Prostate gland (tissue), 2 donors: ENCODE data around the gene SLC28A1. TPM values are rescaled to one million over a fixed set of nuclear protein-coding genes. Genes with fewer than 3 reads are reported as not detected.

ENCODE experiments used
- DNase-seq: peaks from one replicate; pipeline ENCODE4 v3.0.0-alpha.2; 2019; ENCODE audit warnings: low spot score
- H3K27ac ChIP-seq, 2 donors: fragments of 200-600 bp; sonication (generic); 2 replicates each; pipeline ENCODE4 v1.5.1; 2017 to 2019
- H3K27me3 ChIP-seq: fragments of 200-600 bp; sonication (generic); replicated peaks from 2 replicates; pipeline ENCODE4 v1.5.1; 2019; ENCODE audit not compliant: insufficient read depth
- H3K36me3 ChIP-seq, 2 donors: fragments of 200-600 bp; sonication (generic); 1 replicate in 1 of 2; 2 replicates in 1 of 2; pipeline versions ENCODE4 v1.5.1 to v1.8.1; 2017 to 2019
- H3K4me1 ChIP-seq: fragments of 200-600 bp; sonication (generic); replicated peaks from 2 replicates; pipeline ENCODE4 v1.5.1; 2019
- H3K4me3 ChIP-seq, 2 donors: fragments of 200-600 bp; sonication (generic); 2 replicates each; pipeline ENCODE4 v1.5.1; 2017 to 2019
- H3K9me3 ChIP-seq: fragments of 200-600 bp; sonication (generic); 2 replicates; pipeline ENCODE4 v1.5.1; 2017
- POLR2A ChIP-seq: fragments of 450-650 bp; IDR thresholded peaks from one replicate; pipeline ENCODE4 v1.6.1; 2016; ENCODE audit warnings: antibody characterized with exemption, mild to moderate bottlenecking
- POLR2AphosphoS5 ChIP-seq: sonication (generic); formaldehyde crosslinking; IDR thresholded peaks from one replicate; pipeline ENCODE4 v1.6.1; 2017; ENCODE audit warnings: antibody characterized with exemption
- WGBS: methylation state at CpG from one replicate; pipeline ENCODE4 v1.1.5; 2018; 5-methylcytosine and 5-hydroxymethylcytosine counted together
- intact Hi-C: fragments of 100-400 bp; cut with DNase I; formaldehyde crosslinking; loops from one replicate; pipeline ENCODE4 v1.14.2; 2022
- total RNA-seq, 2 donors: library from RNA; depleted of rRNA; stranded (reverse); fragments of >200 nt; gene quantifications; one replicate each; pipeline ENCODE4 v1.1.0, GENCODE V29; 2016
- TF ChIP-seq, protein P1 (sequence below), 4 experiments: fragments of 200-600 bp in 2 of 4; fragments of 450-650 bp in 2 of 4; sonication (generic) in 2 of 4; IDR thresholded peaks; 1 replicate in 3 of 4; 2 replicates in 1 of 4; pipeline ENCODE4 v1.5.1; 2016 to 2019; ENCODE audit warnings: antibody characterized with exemption in 4 of 4, mild to moderate bottlenecking in 2 of 4, moderate library complexity in 2 of 4

The SLC28A1 gene
- total RNA-seq, 2 donors from 2014 or later: not detected

GRCh38 chr15:84926491-84927230, 42.2 kb downstream of the SLC28A1 start:
- DNase-seq: no peak
- no peaks in the 10 kb centered on the region for H3K36me3 ChIP-seq
- H3K27me3 ChIP-seq: no peaks in the 10 kb centered on the region
- H3K9me3 ChIP-seq: no peaks in the 10 kb centered on the region
- no peak overlapping the region for H3K27ac ChIP-seq
- intact Hi-C loops: loop anchor here (5.0 kb wide), 1 partner anchor 339 kb away; no protein-coding TSS in a partner anchor
- H3K4me3 ChIP-seq: no peak overlapping the region
- H3K4me1 ChIP-seq: no peaks in the 10 kb centered on the region
- no peak for TF ChIP-seq POLR2A
- no peak for TF ChIP-seq POLR2AphosphoS5
- TF ChIP-seq, protein P1, sequence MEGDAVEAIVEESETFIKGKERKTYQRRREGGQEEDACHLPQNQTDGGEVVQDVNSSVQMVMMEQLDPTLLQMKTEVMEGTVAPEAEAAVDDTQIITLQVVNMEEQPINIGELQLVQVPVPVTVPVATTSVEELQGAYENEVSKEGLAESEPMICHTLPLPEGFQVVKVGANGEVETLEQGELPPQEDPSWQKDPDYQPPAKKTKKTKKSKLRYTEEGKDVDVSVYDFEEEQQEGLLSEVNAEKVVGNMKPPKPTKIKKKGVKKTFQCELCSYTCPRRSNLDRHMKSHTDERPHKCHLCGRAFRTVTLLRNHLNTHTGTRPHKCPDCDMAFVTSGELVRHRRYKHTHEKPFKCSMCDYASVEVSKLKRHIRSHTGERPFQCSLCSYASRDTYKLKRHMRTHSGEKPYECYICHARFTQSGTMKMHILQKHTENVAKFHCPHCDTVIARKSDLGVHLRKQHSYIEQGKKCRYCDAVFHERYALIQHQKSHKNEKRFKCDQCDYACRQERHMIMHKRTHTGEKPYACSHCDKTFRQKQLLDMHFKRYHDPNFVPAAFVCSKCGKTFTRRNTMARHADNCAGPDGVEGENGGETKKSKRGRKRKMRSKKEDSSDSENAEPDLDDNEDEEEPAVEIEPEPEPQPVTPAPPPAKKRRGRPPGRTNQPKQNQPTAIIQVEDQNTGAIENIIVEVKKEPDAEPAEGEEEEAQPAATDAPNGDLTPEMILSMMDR (IDR thresholded peaks at IDR 0.05): no peak
- WGBS: 75% methylated on average over 3 of the region's 3 CpGs

GRCh38 chr15:84928843-84929168, 44.3 kb downstream of the SLC28A1 start:
- TF ChIP-seq POLR2AphosphoS5 (no peak), POLR2A (no peak)
- TF ChIP-seq, protein P1 (IDR thresholded peaks at IDR 0.05): no peak
- Histone ChIP-seq H3K27ac (no peak overlapping the region), H3K9me3 (no peaks in the 10 kb centered on the region), H3K4me3 (no peak overlapping the region), H3K36me3 (no peaks in the 10 kb centered on the region), H3K27me3 (no peaks in the 10 kb centered on the region), H3K4me1 (no peaks in the 10 kb centered on the region)
- WGBS: 93% methylated on average over 6 of the region's 6 CpGs
- DNase-seq: no peak
- intact Hi-C loops: loop anchor here (5.0 kb wide), 1 partner anchor 342 kb away; no protein-coding TSS in a partner anchor

- peak; percentile 15 for DNase-seq
- intact Hi-C loops: loop anchor here (5.0 kb wide), 1 partner anchor 343 kb away; no protein-coding TSS in a partner anchor
- Histone ChIP-seq H3K27me3 (no peaks in the 10 kb centered on the region), H3K9me3 (no peaks in the 10 kb centered on the region), H3K4me1 (no peaks in the 10 kb centered on the region), H3K27ac (no peak overlapping the region), H3K4me3 (no peak overlapping the region), H3K36me3 (no peaks in the 10 kb centered on the region)
- 59% methylated on average over 5 of the region's 5 CpGs for WGBS
- TF ChIP-seq POLR2A: peak; percentile 31
- no peak for TF ChIP-seq POLR2AphosphoS5
Measured at GRCh38 chr15:84929795-84930603, 45.5 kb downstream of the SLC28A1 start.

- no peak for TF ChIP-seq POLR2A
- intact Hi-C loops: no loop called here
- 86% methylated on average over 21 of the region's 21 CpGs for WGBS
- no peaks in the 10 kb centered on the region for H3K9me3 ChIP-seq
- H3K36me3 ChIP-seq: no peaks in the 10 kb centered on the region
- H3K4me3 ChIP-seq: no peak overlapping the region
- no peaks in the 10 kb centered on the region for H3K27me3 ChIP-seq
- H3K4me1 ChIP-seq: no peaks in the 10 kb centered on the region
- DNase-seq: no peak
- no peak overlapping the region for H3K27ac ChIP-seq
Measured at GRCh38 chr15:84934942-84935729, 50.7 kb downstream of the SLC28A1 start.

- H3K4me3 ChIP-seq: no peak overlapping the region
- TF ChIP-seq POLR2AphosphoS5: no peak
- no peak for TF ChIP-seq POLR2A
- TF ChIP-seq, protein P1 (IDR thresholded peaks at IDR 0.05): no peak
- no peaks in the 10 kb centered on the region for H3K9me3 ChIP-seq
- no peaks in the 10 kb centered on the region for H3K4me1 ChIP-seq
- no peaks in the 10 kb centered on the region for H3K36me3 ChIP-seq
- H3K27ac ChIP-seq: no peak overlapping the region
- 39% methylated on average over 5 of the region's 5 CpGs for WGBS
- H3K27me3 ChIP-seq: no peaks in the 10 kb centered on the region
- no peak for DNase-seq
- intact Hi-C loops: no loop called here
Measured at GRCh38 chr15:84937144-84937543, 52.7 kb downstream of the SLC28A1 start.
